Ascending aorta (tissue), 2 donors: ENCODE results near the gene WNT3A. TPM values are rescaled to one million over a fixed set of nuclear protein-coding genes. Genes with fewer than 3 reads are reported as not detected.

ENCODE experiments used
- DNase-seq, 2 donors: peaks; one replicate each; pipeline ENCODE4 v3.0.0-alpha.2; 2019; ENCODE audit warnings: low spot score in 2 of 2
- H3K27ac ChIP-seq, 2 donors: fragments of 200-600 bp; sonication (generic); one replicate each; pipeline ENCODE4 v1.5.1; 2016 to 2017; ENCODE audit warnings: mild to moderate bottlenecking in 1 of 2
- H3K27me3 ChIP-seq: fragments of 200-600 bp; sonication (generic); one replicate; pipeline ENCODE4 v1.5.1; 2017
- H3K36me3 ChIP-seq, 2 donors: fragments of 200-600 bp; sonication (generic); one replicate each; pipeline ENCODE4 v1.5.1; 2016
- H3K4me1 ChIP-seq, 2 donors: fragments of 200-600 bp; sonication (generic); one replicate each; pipeline ENCODE4 v1.5.1; 2016 to 2017; ENCODE audit warnings: mild to moderate bottlenecking in 1 of 2
- H3K4me3 ChIP-seq, 2 donors: fragments of 200-600 bp; sonication (generic); one replicate each; pipeline ENCODE4 v1.5.1; 2016 to 2017; ENCODE audit warnings: mild to moderate bottlenecking in 1 of 2
- H3K9me3 ChIP-seq, 2 donors: fragments of 200-600 bp; sonication (generic); one replicate each; pipeline ENCODE4 v1.5.1; 2016
- CTCF ChIP-seq, 3 experiments: fragments of 200-600 bp in 2 of 3; fragments of 450-650 bp in 1 of 3; sonication (generic) in 2 of 3; IDR thresholded peaks; one replicate each; pipeline ENCODE4 v1.5.1; 2016 to 2019; ENCODE audit warnings: antibody characterized with exemption in 3 of 3, mild to moderate bottlenecking in 1 of 3, moderate library complexity in 1 of 3
- intact Hi-C: fragments of 100-400 bp; cut with DNase I; formaldehyde crosslinking; loops from one replicate; pipeline ENCODE4 v1.15.1; 2023
- total RNA-seq: library from RNA; depleted of rRNA; stranded (reverse); fragments of >200 nt; gene quantifications from one replicate; pipeline ENCODE4 v1.1.0, GENCODE V29; 2016

WNT3A gene
- total RNA-seq, 1 donor from 2014 or later, result not detected

GRCh38 chr1:228020686-228021354 lies 14.0 kb downstream of the WNT3A start:
- DNase-seq, result peak in 1 of 2 donors; percentile 37
- Histone ChIP-seq H3K4me3 (no peak overlapping the region), H3K27me3 (no peaks in the 10 kb centered on the region), H3K4me1 (no peaks in the 10 kb centered on the region), H3K9me3 (peaks cover 0 to 3% of the 10 kb centered on the region in 2 donors), H3K36me3 (no peaks in the 10 kb centered on the region), H3K27ac (no peak overlapping the region)
- intact Hi-C loops, result no loop called here
- no peak for TF ChIP-seq CTCF (IDR thresholded peaks at IDR 0.05)

- Histone ChIP-seq H3K27me3 (no peaks in the 10 kb centered on the region), H3K4me1 (no peaks in the 10 kb centered on the region), H3K27ac (no peak overlapping the region), H3K9me3 (peaks cover 0 to 3% of the 10 kb centered on the region in 2 donors), H3K4me3 (no peak overlapping the region), H3K36me3 (no peaks in the 10 kb centered on the region)
- no peak for TF ChIP-seq CTCF (IDR thresholded peaks at IDR 0.05)
- intact Hi-C loops, result no loop called here
- peak in 1 of 2 donors; percentile 54 for DNase-seq
These were observed 14.7 kb downstream of the WNT3A start for GRCh38 chr1:228021355-228022030.

DNA sequence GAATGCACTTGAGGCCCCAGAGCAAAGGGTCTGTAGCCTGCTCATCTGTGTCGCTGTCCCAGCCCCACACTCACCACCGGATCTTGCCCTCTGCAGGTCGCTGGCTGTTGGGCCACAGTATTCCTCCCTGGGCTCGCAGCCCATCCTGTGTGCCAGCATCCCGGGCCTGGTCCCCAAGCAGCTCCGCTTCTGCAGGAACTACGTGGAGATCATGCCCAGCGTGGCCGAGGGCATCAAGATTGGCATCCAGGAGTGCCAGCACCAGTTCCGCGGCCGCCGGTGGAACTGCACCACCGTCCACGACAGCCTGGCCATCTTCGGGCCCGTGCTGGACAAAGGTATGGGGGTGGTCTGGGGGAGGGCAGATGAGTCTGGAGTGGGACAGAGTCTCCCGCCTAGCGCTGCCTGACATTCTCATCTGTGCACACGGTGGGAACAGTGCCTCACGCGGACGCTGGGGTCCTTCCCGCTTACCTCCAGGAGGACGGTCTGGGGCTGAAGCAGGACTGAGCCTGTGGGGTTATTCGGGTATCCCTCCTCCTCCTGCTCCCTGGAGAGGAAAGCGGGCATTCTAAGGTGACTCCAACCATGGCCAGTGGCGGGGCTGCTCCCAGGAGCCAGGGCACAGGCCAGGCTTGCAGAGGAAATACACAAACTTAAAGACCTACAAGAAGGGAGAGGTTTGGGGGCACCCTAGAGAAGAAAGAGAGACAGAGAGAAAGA lies 15.9 kb downstream of the WNT3A start:
- no peak for TF ChIP-seq CTCF (IDR thresholded peaks at IDR 0.05)
- no peak for DNase-seq
- no peaks in the 10 kb centered on the region for H3K4me1 ChIP-seq
- H3K36me3 ChIP-seq, result no peaks in the 10 kb centered on the region
- H3K4me3 ChIP-seq, result no peak overlapping the region
- no peaks in the 10 kb centered on the region for H3K27me3 ChIP-seq
- intact Hi-C loops, result no loop called here
- peaks cover 0 to 3% of the 10 kb centered on the region in 2 donors for H3K9me3 ChIP-seq
- no peak overlapping the region for H3K27ac ChIP-seq

DNA sequence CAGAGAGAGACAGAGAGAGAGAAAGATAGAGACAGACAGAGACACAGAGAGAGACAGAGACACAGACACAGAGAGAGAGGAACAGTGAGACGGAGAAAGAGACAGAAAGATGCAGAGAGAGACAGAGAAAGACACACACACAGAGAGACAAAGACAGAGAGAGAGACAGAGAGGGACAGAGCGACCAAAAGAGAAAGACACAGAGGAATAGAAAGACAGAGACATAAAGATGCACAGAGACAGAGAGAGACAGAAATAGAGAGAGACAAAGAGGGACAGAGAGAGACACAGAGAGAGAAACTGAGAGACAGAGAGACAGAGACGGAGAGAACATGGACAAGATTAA lies 16.5 kb downstream of the WNT3A start:
- intact Hi-C loops, result no loop called here
- no peak for DNase-seq
- Histone ChIP-seq H3K9me3 (peaks cover 0 to 3% of the 10 kb centered on the region in 2 donors), H3K4me3 (no peak overlapping the region), H3K27ac (no peak overlapping the region), H3K4me1 (no peaks in the 10 kb centered on the region), H3K36me3 (no peaks in the 10 kb centered on the region), H3K27me3 (no peaks in the 10 kb centered on the region)
- TF ChIP-seq CTCF (IDR thresholded peaks at IDR 0.05), result no peak

GRCh38 chr1:228029281-228029680 lies 22.5 kb downstream of the WNT3A start:
- Histone ChIP-seq H3K4me3 (no peak overlapping the region), H3K36me3 (no peaks in the 10 kb centered on the region), H3K27me3 (no peaks in the 10 kb centered on the region), H3K9me3 (peaks cover 0 to 13% of the 10 kb centered on the region in 2 donors), H3K4me1 (no peaks in the 10 kb centered on the region), H3K27ac (no peak overlapping the region)
- TF ChIP-seq CTCF (IDR thresholded peaks at IDR 0.05), result no peak
- DNase-seq, result peak in 1 of 2 donors; percentile 16
- intact Hi-C loops, result no loop called here
